Measurements from ENCODE around the gene HEATR5B. TPM values are rescaled to one million over a fixed set of nuclear protein-coding genes. Genes with fewer than 3 reads are reported as not detected.

HEATR5B gene
- polyA plus RNA-seq, 1 of the 3 experiments (the other 2 are of a cell fraction), result 10.8 TPM

DNA sequence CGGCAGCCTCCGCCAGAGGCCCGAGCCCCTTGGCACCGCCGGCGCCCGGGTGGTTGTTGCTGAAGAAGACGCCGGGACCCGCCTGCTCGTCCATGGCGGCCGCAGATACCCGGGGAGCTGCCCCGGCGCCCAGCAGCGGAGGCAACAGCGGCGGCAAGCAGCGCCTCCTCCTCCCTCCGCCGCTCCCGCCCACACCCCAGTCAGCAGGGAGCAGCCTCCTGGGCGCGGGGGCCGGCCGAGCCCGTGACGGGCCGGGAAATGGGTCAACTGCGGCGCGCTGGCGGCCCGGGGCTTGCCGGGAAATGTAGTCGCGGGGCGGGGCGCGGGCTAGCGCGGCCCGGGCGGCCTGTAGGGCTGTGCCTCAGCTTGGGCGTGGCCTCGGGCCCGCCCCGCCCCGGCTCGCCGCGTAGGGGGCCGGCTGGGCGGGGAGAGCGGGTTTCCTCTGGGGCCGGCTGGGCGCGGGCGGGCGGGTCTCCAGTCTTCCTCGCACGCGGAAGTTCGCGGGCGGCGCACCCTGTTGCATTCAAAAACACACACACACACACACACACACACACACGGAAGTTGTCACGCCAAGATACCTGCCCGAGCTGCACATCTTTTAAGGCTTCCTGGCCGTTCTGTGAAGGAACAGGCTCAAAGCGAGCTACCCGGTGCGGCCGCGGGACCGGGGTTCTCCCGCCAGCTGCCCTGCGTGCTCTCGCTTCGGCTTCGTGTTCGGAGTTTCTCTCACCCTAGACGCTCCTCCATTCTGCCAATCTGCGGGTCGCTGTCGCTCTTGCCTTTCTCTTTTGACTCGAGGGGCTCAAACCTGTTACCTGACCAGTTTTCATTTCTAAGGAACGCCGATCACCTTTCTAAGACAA is 117.6 kb downstream of the HEATR5B start, which contains the start of gene STRN:
STRN (minus strand) TSS at position 167 of the 866 bp plus-strand sequence; CDS start at position 94, 73 bp downstream.
- Histone ChIP-seq H3K4me1 (ENCODE audit: control insufficient read depth in 1 of 2, insufficient read depth in 2 of 2, low read depth in 1 of 2, low read length in 1 of 2) (peaks cover 8 to 11% of the 10 kb centered on the region in 2 experiments; a peak in 3 of 4 replicates), H4K20me1 (ENCODE audit: insufficient read depth) (peaks cover 8% of the 10 kb centered on the region; the same call in 1 of the 2 replicates), H3K27me3 (ENCODE audit: insufficient read depth) (no peaks in the 10 kb centered on the region), H3K79me2 (ENCODE audit: insufficient read depth) (peaks cover 46% of the 10 kb centered on the region), H3F3A (replicated peaks; ENCODE audit: insufficient read depth) (no peaks in the 10 kb centered on the region), H3K9me3 (no peaks in the 10 kb centered on the region), H3K27ac (ENCODE audit: low read depth in 2 of 2, low read length in 1 of 2) (peak within 1 kb of the TSS; percentile 64 to 85), H3K4me2 (peak within 1 kb of the TSS; percentile 90), H3K9me2 (no peaks in the 10 kb centered on the region), H2AFZ (ENCODE audit: low read depth) (peak within 1 kb of the TSS; percentile 98), H3K4me3 (ENCODE audit: low read depth in 2 of 2, low read length in 1 of 2) (peak within 1 kb of the TSS; percentile 74 to 99), H3K36me3 (replicated peaks in 1 of 2; ENCODE audit: control insufficient read depth in 1 of 2, insufficient read depth in 2 of 2, low read length in 1 of 2) (no peaks in the 10 kb centered on the region), H3K9ac (peak within 1 kb of the TSS; percentile 87)
- CTCF ChIA-PET, result interaction anchor here (0.9 to 1.7 kb wide), 5 partner anchors 14 to 202 kb away, joined by 3 to 7 read pairs (median 3); no protein-coding TSS in a partner anchor
- WGBS (ENCODE audit: low lambda C conversion rate), result 5% methylated on average over 36 of the region's 91 CpGs
- DNase-seq, result peak; percentile 100
- TF ChIP-seq ELF1 (IDR thresholded peaks at IDR 0.05) (peak; percentile 83), FOSL2 (IDR thresholded peaks at IDR 0.05; ENCODE audit: borderline replicate concordance, low read depth) (0 out of 2 replicates have a peak, but pooled peaks have one; percentile 4), SIN3A (IDR thresholded peaks at IDR 0.05; ENCODE audit: borderline replicate concordance, low read depth, low read length) (no peak; the same call in 1 of the 2 replicates), NRF1 (IDR thresholded peaks at IDR 0.05; ENCODE audit: low read depth, low read length) (peak; percentile 52), CHD2 (IDR thresholded peaks at IDR 0.05; ENCODE audit: low read length, partially characterized antibody) (peak; percentile 66), NFIC (IDR thresholded peaks at IDR 0.05; ENCODE audit: borderline replicate concordance) (no peak), FOXJ3 (CRISPR knock-in tag; IDR thresholded peaks at IDR 0.05) (no peak), GABPA (IDR thresholded peaks at IDR 0.05; ENCODE audit: low read depth) (peak; percentile 66), POLR2AphosphoS5 (IDR thresholded peaks at IDR 0.05; ENCODE audit: low read depth, low read length) (peak; percentile 72), TAF1 (IDR thresholded peaks at IDR 0.05; ENCODE audit: borderline replicate concordance, low read depth, low read length) (peak; percentile 59), MXI1 (IDR thresholded peaks at IDR 0.05; ENCODE audit: low read depth, low read length) (peak; percentile 78)
- TF ChIP-seq, protein P1, sequence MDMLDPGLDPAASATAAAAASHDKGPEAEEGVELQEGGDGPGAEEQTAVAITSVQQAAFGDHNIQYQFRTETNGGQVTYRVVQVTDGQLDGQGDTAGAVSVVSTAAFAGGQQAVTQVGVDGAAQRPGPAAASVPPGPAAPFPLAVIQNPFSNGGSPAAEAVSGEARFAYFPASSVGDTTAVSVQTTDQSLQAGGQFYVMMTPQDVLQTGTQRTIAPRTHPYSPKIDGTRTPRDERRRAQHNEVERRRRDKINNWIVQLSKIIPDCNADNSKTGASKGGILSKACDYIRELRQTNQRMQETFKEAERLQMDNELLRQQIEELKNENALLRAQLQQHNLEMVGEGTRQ (IDR thresholded peaks at IDR 0.05; ENCODE audit: borderline replicate concordance, low read depth, low read length), result no peak; the same call in 1 of the 2 replicates
- TF ChIP-seq, protein P2, sequence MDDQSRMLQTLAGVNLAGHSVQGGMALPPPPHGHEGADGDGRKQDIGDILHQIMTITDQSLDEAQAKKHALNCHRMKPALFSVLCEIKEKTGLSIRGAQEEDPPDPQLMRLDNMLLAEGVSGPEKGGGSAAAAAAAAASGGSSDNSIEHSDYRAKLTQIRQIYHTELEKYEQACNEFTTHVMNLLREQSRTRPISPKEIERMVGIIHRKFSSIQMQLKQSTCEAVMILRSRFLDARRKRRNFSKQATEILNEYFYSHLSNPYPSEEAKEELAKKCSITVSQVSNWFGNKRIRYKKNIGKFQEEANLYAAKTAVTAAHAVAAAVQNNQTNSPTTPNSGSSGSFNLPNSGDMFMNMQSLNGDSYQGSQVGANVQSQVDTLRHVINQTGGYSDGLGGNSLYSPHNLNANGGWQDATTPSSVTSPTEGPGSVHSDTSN (IDR thresholded peaks at IDR 0.05), result peak; percentile 67
- TF ChIP-seq, protein P3, sequence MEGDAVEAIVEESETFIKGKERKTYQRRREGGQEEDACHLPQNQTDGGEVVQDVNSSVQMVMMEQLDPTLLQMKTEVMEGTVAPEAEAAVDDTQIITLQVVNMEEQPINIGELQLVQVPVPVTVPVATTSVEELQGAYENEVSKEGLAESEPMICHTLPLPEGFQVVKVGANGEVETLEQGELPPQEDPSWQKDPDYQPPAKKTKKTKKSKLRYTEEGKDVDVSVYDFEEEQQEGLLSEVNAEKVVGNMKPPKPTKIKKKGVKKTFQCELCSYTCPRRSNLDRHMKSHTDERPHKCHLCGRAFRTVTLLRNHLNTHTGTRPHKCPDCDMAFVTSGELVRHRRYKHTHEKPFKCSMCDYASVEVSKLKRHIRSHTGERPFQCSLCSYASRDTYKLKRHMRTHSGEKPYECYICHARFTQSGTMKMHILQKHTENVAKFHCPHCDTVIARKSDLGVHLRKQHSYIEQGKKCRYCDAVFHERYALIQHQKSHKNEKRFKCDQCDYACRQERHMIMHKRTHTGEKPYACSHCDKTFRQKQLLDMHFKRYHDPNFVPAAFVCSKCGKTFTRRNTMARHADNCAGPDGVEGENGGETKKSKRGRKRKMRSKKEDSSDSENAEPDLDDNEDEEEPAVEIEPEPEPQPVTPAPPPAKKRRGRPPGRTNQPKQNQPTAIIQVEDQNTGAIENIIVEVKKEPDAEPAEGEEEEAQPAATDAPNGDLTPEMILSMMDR (IDR thresholded peaks at IDR 0.05), result no peak
- TF ChIP-seq, protein P4, sequence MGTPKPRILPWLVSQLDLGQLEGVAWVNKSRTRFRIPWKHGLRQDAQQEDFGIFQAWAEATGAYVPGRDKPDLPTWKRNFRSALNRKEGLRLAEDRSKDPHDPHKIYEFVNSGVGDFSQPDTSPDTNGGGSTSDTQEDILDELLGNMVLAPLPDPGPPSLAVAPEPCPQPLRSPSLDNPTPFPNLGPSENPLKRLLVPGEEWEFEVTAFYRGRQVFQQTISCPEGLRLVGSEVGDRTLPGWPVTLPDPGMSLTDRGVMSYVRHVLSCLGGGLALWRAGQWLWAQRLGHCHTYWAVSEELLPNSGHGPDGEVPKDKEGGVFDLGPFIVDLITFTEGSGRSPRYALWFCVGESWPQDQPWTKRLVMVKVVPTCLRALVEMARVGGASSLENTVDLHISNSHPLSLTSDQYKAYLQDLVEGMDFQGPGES (IDR thresholded peaks at IDR 0.05; ENCODE audit: low read depth, low read length), result no peak
- TF ChIP-seq, protein P5, sequence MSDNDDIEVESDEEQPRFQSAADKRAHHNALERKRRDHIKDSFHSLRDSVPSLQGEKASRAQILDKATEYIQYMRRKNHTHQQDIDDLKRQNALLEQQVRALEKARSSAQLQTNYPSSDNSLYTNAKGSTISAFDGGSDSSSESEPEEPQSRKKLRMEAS (IDR thresholded peaks at IDR 0.05; ENCODE audit: low read depth), result peak; percentile 66
- TF ChIP-seq, protein P6, sequence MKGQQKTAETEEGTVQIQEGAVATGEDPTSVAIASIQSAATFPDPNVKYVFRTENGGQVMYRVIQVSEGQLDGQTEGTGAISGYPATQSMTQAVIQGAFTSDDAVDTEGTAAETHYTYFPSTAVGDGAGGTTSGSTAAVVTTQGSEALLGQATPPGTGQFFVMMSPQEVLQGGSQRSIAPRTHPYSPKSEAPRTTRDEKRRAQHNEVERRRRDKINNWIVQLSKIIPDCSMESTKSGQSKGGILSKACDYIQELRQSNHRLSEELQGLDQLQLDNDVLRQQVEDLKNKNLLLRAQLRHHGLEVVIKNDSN (IDR thresholded peaks at IDR 0.05; ENCODE audit: borderline replicate concordance, low read depth), result peak; percentile 67; the same call in 1 of the 2 replicates
- POLR2A ChIA-PET, result interaction anchor here (0.7 to 1.5 kb wide), 5 partner anchors 8 to 17 kb away, joined by 3 read pairs; no protein-coding TSS in a partner anchor

Data from SK-N-SH (cell line).